GM15510 (cell line): ENCODE results near the gene IMP3.

ENCODE experiments used
- POLR2A ChIP-seq: IDR thresholded peaks from 3 replicates; pipeline ENCODE4 v1.6.1; 2011; ENCODE audit warnings: borderline replicate concordance; ENCODE audit not compliant: insufficient read length; ENCODE audit errors: extremely low read depth

Gene IMP3

GRCh38 chr15:75646944-75647364 lies 6.9 kb upstream of the IMP3 start:
- TF ChIP-seq POLR2A = no peak

- TF ChIP-seq POLR2A = no peak
Observed at GRCh38 chr15:75646112-75646943, 6.3 kb upstream of the IMP3 start.

- TF ChIP-seq POLR2A = no peak
Observed at GRCh38 chr15:75644376-75644775, 4.4 kb upstream of the IMP3 start.

- TF ChIP-seq POLR2A = no peak
Observed at GRCh38 chr15:75641603-75642002, 1.6 kb upstream of the IMP3 start.

- TF ChIP-seq POLR2A = no peak
Observed at GRCh38 chr15:75641179-75641503, 1.1 kb upstream of the IMP3 start.

- TF ChIP-seq POLR2A = no peak
Observed at GRCh38 chr15:75640483-75641178, 607 bp upstream of the IMP3 start.

GRCh38 chr15:75639191-75639708 lies 774 bp downstream of the IMP3 start:
- TF ChIP-seq POLR2A = no peak

GRCh38 chr15:75637245-75638009 lies 2.6 kb downstream of the IMP3 start:
- TF ChIP-seq POLR2A = no peak

GRCh38 chr15:75636026-75636425 lies 4.0 kb downstream of the IMP3 start:
- no peak for TF ChIP-seq POLR2A

- no peak for TF ChIP-seq POLR2A
Observed at GRCh38 chr15:75631935-75632334, 8.1 kb downstream of the IMP3 start.

- TF ChIP-seq POLR2A = peak; percentile 85
Observed at GRCh38 chr15:75625542-75626347, 14.3 kb downstream of the IMP3 start, which contains the start of gene SNUPN. TSS of gene SNUPN (minus strand) at chr15:75625725. CDS start at chr15:75621051, 4,674 bp downstream.

- no peak for TF ChIP-seq POLR2A
Observed at GRCh38 chr15:75622505-75622904, 17.5 kb downstream of the IMP3 start.

GRCh38 chr15:75620841-75621391 lies 19.1 kb downstream of the IMP3 start:
- no peak for TF ChIP-seq POLR2A

GRCh38 chr15:75620058-75620820 lies 19.8 kb downstream of the IMP3 start:
- TF ChIP-seq POLR2A = no peak

GRCh38 chr15:75616766-75617165 lies 23.3 kb downstream of the IMP3 start:
- no peak for TF ChIP-seq POLR2A
